Subcutaneous adipose tissue (tissue), 4 donors: Measurements from ENCODE around the gene EBLN1. TPM values are rescaled to one million over a fixed set of nuclear protein-coding genes. Genes with fewer than 3 reads are reported as not detected.

ENCODE experiments used
- total RNA-seq, 4 donors: library from RNA; depleted of rRNA; stranded (reverse); fragments of >200 nt; gene quantifications; one replicate each; pipeline ENCODE4 v1.1.0, GENCODE V29; 2016
- TF ChIP-seq, protein P1 (sequence below): fragments of 450-650 bp; IDR thresholded peaks from one replicate; pipeline ENCODE4 v1.5.1; 2016; ENCODE audit warnings: low read depth, mild to moderate bottlenecking, control low read depth, antibody characterized with exemption, moderate library complexity

Gene EBLN1
- total RNA-seq, 4 donors from 2014 or later, result not detected

DNA sequence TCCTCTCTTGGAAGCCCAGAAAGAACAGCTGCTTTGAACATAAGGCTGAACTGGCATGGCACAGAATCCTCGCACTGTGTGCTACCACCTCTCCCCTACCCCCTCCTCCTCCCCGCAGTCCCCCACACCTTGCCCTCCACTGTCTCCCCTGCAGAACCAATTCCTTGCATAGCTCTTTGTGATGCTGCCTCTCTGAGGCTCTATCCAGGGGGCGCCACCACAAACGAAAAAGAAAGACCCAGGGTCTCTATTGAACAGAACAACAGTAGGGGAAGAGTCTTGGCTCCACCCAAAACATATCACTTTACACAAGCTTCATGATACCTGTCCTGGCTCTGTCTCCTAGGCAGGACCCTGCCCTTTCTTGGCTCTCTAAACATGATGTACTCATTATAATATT lies 26.2 kb upstream of the EBLN1 start:
- TF ChIP-seq, protein P1, sequence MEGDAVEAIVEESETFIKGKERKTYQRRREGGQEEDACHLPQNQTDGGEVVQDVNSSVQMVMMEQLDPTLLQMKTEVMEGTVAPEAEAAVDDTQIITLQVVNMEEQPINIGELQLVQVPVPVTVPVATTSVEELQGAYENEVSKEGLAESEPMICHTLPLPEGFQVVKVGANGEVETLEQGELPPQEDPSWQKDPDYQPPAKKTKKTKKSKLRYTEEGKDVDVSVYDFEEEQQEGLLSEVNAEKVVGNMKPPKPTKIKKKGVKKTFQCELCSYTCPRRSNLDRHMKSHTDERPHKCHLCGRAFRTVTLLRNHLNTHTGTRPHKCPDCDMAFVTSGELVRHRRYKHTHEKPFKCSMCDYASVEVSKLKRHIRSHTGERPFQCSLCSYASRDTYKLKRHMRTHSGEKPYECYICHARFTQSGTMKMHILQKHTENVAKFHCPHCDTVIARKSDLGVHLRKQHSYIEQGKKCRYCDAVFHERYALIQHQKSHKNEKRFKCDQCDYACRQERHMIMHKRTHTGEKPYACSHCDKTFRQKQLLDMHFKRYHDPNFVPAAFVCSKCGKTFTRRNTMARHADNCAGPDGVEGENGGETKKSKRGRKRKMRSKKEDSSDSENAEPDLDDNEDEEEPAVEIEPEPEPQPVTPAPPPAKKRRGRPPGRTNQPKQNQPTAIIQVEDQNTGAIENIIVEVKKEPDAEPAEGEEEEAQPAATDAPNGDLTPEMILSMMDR, result no peak

DNA sequence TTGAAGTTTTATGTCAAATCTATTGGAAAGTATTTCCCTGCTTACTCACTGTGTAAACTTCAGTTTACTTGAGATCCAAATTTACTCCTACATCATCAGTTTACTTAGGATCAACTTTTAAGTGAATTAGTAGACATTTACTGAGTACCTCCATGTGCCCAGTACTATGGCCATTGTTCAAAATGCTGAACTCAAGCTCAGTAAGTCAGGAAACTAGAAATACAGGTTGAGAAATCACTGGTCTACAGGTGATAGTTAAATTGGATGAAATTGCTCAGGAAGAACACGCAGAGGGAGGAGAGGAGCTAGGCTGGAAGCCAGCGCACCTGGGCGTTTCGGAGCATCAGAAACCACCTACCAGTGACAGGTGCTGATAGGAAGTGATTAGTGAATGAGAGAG lies 25.5 kb upstream of the EBLN1 start:
- TF ChIP-seq, protein P1, result no peak

DNA sequence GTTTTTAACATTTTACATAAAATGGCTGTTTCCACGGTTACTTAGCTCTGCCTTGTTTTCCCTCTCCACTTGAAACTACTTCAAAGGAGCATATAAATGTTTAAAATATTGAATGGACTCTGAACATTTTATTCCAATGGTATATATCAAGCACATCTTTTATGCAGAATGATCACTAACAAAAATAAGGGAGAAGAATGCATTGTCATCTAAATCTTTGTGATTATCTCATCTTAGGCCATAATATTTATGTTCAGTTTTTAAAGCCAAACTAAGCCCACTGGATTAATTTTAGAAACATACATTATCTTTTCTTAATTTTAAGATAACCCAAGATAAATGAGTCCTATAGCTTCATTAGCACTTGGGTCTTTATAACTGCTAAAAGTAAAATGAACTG lies 13.4 kb upstream of the EBLN1 start:
- TF ChIP-seq, protein P1, result no peak

DNA sequence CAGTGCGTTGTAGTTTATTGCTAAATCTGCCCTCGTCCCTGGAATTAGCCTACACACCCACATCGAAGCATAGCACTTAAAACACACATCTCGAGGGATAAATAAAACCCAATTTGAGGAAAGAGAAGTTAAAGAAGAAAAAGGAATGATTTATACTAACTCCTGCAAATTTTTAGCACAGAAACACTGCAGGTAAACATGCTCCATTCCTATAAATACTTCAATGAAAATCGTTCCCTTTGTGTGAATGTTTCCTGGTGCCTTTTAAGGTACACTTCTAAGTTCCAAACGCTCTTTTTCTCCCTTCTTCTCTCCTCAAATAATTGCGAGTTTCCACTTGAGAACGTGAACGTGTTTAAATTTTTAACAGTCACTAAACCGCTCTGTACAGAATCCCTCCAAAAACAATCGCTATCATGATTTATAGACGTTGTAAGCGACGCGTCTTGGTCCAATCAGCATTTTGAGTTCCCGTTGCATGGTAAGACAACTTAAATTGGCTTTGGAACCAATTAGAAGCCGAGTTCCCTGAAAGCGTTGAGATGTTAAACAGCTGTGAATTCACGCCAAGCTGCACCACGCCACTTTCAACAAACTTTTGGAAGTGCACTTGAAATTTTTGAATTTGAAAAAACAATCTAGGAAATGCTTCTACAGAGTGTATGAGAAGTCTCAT lies 12.5 kb upstream of the EBLN1 start:
- TF ChIP-seq, protein P1, result no peak

DNA sequence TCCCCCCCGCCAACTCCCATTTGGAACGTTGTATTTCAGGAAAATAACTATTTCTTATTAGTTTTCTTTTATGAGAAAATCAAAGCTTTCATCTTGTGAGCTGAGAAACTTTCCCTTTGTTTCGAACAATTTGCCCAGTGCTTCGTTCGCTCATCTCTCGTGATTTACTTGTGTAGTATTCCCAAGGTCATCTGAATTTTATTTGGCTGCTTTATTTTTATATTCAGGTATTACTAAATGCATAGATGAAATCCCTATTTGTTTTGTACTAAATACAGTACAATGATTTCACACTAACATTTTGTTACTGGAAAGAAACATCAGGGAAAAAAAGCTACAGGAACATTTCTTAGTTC lies 12.0 kb upstream of the EBLN1 start:
- TF ChIP-seq, protein P1, result no peak

DNA sequence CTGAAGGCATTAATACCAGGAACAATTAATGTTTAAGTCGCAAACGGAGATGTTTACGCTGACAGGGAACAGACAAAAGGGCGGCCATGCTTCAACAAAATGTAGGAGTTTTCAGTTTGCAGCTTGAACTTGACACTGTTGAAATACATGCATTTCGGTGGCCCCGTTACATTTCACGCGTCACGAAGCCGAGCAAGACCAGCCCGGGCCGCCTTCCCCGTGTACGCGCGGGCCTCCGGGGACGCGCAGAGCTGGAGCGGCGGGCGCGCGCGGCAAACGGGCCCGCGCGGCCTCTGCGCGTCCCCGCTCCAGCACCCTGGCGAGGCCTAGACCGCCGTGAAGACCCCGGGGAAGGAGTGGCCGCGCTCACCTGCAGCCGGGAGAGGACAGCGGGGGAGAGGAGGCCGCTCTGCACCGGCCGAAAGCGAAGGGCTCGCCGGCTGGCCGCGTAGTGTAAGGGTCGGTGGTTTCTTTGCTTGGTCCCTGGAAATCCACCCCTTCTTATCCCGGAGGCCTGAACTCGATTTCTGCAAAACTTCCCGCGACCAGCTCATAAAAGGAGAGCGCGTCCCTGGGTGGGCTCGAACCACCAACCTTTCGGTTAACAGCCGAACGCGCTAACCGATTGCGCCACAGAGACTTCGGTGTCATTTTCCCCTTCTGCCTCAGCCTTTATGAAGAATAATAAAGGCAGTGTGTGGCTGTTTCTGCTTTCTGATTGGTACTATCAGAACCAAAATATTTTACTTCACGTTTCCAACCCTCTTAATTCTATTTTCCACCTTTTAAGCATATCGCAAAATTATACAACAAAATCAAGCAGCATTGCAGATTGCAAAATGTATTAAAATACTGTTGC lies 11.4 kb upstream of the EBLN1 start:
- TF ChIP-seq, protein P1, result no peak

DNA sequence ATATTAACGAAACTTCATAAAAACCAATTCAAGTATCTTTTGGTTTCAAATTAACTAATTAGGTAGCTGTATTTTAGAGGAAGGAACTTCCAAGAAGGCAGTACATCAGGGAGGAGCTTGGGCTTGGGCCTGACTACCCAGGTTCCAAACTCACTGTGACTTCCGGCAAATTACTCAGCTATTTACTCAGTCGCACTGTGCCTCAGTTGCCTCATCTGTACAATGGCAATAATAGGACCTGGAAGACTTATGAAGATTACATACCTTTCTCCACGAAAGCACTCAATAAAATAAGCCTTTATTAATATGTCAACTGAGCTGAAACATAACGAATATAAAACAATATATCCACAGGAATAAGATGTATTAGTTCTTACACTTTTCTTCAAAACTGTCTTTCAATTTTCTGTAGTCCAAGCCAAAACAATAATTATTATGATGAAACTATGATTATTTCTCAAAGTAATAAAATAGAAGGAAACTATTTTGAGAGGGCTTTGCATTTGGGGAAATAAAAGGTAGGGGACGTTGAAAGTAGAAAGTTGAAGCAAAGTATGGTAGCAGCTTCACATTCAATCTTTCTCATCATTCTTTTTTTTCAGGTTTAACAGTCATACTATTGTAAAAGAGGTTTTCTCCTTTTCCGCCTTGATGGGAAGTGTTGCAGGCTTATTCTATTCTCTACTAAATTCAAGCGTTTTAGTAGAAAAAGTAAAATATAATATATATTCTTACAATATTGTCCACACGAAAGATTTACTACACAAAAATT lies 10.5 kb upstream of the EBLN1 start:
- TF ChIP-seq, protein P1, result no peak
